ENCODE results near the gene KCNC3. TPM values are rescaled to one million over a fixed set of nuclear protein-coding genes. Genes with fewer than 3 reads are reported as not detected.

KCNC3 gene
- total and polyA plus RNA-seq, 2 of the 13 experiments (the other 11 are each of a cell fraction or from before 2014, with no cell fraction given): 0.29 to 1.7 TPM

DNA sequence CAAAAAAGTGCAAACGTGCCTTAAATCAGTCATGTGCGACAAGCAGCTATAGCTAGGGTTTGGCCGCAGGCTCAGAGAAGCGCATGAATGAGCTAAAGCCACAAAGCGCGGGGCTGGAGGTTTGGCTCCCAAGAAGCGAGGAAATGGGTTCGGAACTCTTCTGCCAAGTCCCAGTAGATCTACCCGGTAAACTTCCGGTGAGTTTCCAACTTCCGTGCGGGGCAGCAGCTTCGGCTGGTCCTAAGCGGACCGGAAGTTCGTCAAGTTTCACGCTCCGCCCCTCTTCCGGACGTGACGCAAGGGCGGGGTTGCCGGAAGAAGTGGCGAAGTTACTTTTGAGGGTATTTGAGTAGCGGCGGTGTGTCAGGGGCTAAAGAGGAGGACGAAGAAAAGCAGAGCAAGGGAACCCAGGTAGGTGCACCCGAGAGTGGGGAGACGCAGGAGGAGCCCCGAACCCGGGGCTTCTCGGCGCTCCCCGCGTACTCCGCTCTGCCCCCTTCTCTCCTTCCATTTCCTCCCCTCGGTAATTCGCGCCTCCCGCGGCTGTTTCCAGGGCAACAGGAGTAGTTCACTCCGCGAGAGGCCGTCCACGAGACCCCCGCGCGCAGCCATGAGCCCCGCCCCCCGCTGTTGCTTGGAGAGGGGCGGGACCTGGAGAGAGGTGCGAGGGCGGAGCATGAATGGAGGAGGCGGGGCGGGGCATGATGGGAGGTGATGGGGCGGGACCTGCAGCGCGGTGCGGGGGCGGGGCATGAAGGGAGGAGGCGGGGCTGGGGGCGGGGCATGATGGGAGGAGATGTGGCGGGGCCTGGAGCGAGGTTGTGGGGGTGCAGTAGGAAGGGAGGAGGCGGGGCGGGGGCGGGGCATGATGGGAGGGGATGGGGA is 47.2 kb upstream of the KCNC3 start, which contains the start of gene NR1H2 (continued):
- TF ChIP-seq NCOR1 (IDR thresholded peaks at IDR 0.05; ENCODE audit: borderline replicate concordance, low read length) (no peak; the same call in 1 of the 2 replicates), RXRA (CRISPR knock-in tag; IDR thresholded peaks at IDR 0.05) (peak; percentile 70), ZNF468 (CRISPR knock-in tag; IDR thresholded peaks at IDR 0.05) (no peak), AHR (CRISPR knock-in tag; IDR thresholded peaks at IDR 0.05) (no peak; the same call in 1 of the 2 replicates), ZNF234 (CRISPR knock-in tag; conservative IDR thresholded peaks at IDR 0.05) (0 out of 2 replicates have a peak, but pooled peaks have one; percentile 35), ZFP37 (CRISPR knock-in tag; IDR thresholded peaks at IDR 0.05; ENCODE audit: borderline replicate concordance) (no peak), ZNF264 (CRISPR knock-in tag; IDR thresholded peaks at IDR 0.05) (no peak), ZEB1 (IDR thresholded peaks at IDR 0.05; ENCODE audit: insufficient replicate concordance, low read depth) (no peak), ZNF124 (CRISPR knock-in tag; IDR thresholded peaks at IDR 0.05) (peak; percentile 73; the same call in 1 of the 2 replicates), CREB1 (IDR thresholded peaks at IDR 0.05) (peak; percentile 92), CREB1 (CRISPR knock-in tag; IDR thresholded peaks at IDR 0.05) (peak; percentile 98), HOXA7 (CRISPR knock-in tag; IDR thresholded peaks at IDR 0.05) (no peak), FOXJ3 (CRISPR knock-in tag; IDR thresholded peaks at IDR 0.05; ENCODE audit: borderline replicate concordance) (peak; percentile 70; the same call in 1 of the 2 replicates), KLF11 (CRISPR knock-in tag; IDR thresholded peaks at IDR 0.05) (peak; percentile 78; the same call in 1 of the 2 replicates), LCORL (IDR thresholded peaks at IDR 0.05) (0 out of 2 replicates have a peak, but pooled peaks have one; percentile 11), LCORL (CRISPR knock-in tag; IDR thresholded peaks at IDR 0.05) (peak; percentile 81), DMAP1 (CRISPR knock-in tag; IDR thresholded peaks at IDR 0.05) (peak; percentile 88), ZNF101 (CRISPR knock-in tag; IDR thresholded peaks at IDR 0.05; ENCODE audit: borderline replicate concordance, low read depth) (no peak), CC2D1A (CRISPR knock-in tag; IDR thresholded peaks at IDR 0.05) (no peak), KDM6A (CRISPR knock-in tag; IDR thresholded peaks at IDR 0.05; ENCODE audit: low read depth) (no peak), ZNF30 (CRISPR knock-in tag; IDR thresholded peaks at IDR 0.05) (no peak), ZNF790 (CRISPR knock-in tag; IDR thresholded peaks at IDR 0.05; ENCODE audit: borderline replicate concordance) (0 out of 2 replicates have a peak, but pooled peaks have one; percentile 52)
- TF ChIP-seq, protein P1, sequence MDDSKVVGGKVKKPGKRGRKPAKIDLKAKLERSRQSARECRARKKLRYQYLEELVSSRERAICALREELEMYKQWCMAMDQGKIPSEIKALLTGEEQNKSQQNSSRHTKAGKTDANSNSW (CRISPR knock-in tag; IDR thresholded peaks at IDR 0.05; ENCODE audit: borderline replicate concordance): 0 out of 2 replicates have a peak, but pooled peaks have one; percentile 24
- TF ChIP-seq, protein P2, sequence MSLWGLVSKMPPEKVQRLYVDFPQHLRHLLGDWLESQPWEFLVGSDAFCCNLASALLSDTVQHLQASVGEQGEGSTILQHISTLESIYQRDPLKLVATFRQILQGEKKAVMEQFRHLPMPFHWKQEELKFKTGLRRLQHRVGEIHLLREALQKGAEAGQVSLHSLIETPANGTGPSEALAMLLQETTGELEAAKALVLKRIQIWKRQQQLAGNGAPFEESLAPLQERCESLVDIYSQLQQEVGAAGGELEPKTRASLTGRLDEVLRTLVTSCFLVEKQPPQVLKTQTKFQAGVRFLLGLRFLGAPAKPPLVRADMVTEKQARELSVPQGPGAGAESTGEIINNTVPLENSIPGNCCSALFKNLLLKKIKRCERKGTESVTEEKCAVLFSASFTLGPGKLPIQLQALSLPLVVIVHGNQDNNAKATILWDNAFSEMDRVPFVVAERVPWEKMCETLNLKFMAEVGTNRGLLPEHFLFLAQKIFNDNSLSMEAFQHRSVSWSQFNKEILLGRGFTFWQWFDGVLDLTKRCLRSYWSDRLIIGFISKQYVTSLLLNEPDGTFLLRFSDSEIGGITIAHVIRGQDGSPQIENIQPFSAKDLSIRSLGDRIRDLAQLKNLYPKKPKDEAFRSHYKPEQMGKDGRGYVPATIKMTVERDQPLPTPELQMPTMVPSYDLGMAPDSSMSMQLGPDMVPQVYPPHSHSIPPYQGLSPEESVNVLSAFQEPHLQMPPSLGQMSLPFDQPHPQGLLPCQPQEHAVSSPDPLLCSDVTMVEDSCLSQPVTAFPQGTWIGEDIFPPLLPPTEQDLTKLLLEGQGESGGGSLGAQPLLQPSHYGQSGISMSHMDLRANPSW (CRISPR knock-in tag; IDR thresholded peaks at IDR 0.05; ENCODE audit: borderline replicate concordance): peak; percentile 80
- TF ChIP-seq, protein P3, sequence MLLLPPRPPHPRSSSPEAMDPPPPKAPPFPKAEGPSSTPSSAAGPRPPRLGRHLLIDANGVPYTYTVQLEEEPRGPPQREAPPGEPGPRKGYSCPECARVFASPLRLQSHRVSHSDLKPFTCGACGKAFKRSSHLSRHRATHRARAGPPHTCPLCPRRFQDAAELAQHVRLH (CRISPR knock-in tag; IDR thresholded peaks at IDR 0.05; ENCODE audit: borderline replicate concordance, low read depth): peak; percentile 85; the same call in 1 of the 2 replicates
- TF ChIP-seq, protein P4, sequence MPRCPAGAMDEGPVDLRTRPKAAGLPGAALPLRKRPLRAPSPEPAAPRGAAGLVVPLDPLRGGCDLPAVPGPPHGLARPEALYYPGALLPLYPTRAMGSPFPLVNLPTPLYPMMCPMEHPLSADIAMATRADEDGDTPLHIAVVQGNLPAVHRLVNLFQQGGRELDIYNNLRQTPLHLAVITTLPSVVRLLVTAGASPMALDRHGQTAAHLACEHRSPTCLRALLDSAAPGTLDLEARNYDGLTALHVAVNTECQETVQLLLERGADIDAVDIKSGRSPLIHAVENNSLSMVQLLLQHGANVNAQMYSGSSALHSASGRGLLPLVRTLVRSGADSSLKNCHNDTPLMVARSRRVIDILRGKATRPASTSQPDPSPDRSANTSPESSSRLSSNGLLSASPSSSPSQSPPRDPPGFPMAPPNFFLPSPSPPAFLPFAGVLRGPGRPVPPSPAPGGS (CRISPR knock-in tag; IDR thresholded peaks at IDR 0.05): no peak

Measured in HepG2 (cell line).